HEK293 (cell line): ENCODE data around the gene EIF4EBP3.

Experiments used
- CTCF ChIA-PET: fragments of 350-600 bp; formaldehyde crosslinking; extraction: SDS; loops from one replicate; lab custom pipeline; 2021; ENCODE audit warnings: antibody characterized with exemption; lab: Yijun Ruan, JAX
- POLR2A ChIA-PET: fragments of 300-600 bp; formaldehyde crosslinking; extraction: SDS; loops from one replicate; lab custom pipeline; 2020; ENCODE audit warnings: antibody characterized with exemption, inconsistent platforms; lab: Yijun Ruan, JAX
- H3K27ac ChIP-seq: fragments of 200-500 bp; sonication (Bioruptor generic); 2 replicates; pipeline ENCODE4 v1.5.1; 2014; ENCODE audit warnings: low read depth, low read length, control low read depth, inconsistent platforms; ENCODE audit errors: extremely low read depth
- H3K36me3 ChIP-seq, 2 experiments: fragments of 200-500 bp in 1 of 2; sonication (Bioruptor generic) in 1 of 2; 1 replicate in 1 of 2; 2 replicates in 1 of 2; pipeline ENCODE4 v1.5.1; 2014 to 2017; ENCODE audit warnings: inconsistent platforms in 2 of 2, low read length in 2 of 2; ENCODE audit not compliant: control insufficient read depth in 2 of 2, insufficient read depth in 1 of 2
- H3K4me1 ChIP-seq: fragments of 200-500 bp; sonication (Bioruptor generic); 2 replicates; pipeline ENCODE4 v1.5.1; 2014; ENCODE audit warnings: mild to moderate bottlenecking, low read length, inconsistent platforms; ENCODE audit not compliant: control insufficient read depth, insufficient read depth
- H3K4me3 ChIP-seq: 2 replicates; pipeline ENCODE4 v1.5.1; 2011; ENCODE audit warnings: low read depth, mild to moderate bottlenecking, control low read depth, low read length, moderate library complexity
- H3K9me3 ChIP-seq: fragments of 200-500 bp; sonication (Bioruptor generic); 2 replicates; pipeline ENCODE4 v1.5.1; 2014; ENCODE audit warnings: low read depth, low read length, inconsistent platforms; ENCODE audit not compliant: control insufficient read depth, insufficient read depth
- HOXC10 ChIP-seq: sonication (generic); formaldehyde crosslinking; IDR thresholded peaks from 2 replicates; pipeline ENCODE4 v1.8.1; 2023; ENCODE audit warnings: mild to moderate bottlenecking, missing genetic modification reagents
- INSM2 ChIP-seq: fragments of 450-650 bp; formaldehyde crosslinking; IDR thresholded peaks from 2 replicates; pipeline ENCODE4 v1.5.1; 2016; ENCODE audit warnings: missing biosample characterization, missing genetic modification characterization
- KLF17 ChIP-seq: fragments of 450-650 bp; formaldehyde crosslinking; IDR thresholded peaks from 2 replicates; pipeline ENCODE4 v1.5.1; 2016; ENCODE audit warnings: missing biosample characterization, missing genetic modification characterization
- KLF7 ChIP-seq: fragments of 450-650 bp; formaldehyde crosslinking; IDR thresholded peaks from 2 replicates; pipeline ENCODE4 v1.5.1; 2016; ENCODE audit warnings: missing biosample characterization, missing genetic modification characterization, borderline replicate concordance
- REST ChIP-seq: fragments of 450-650 bp; formaldehyde crosslinking; IDR thresholded peaks from 2 replicates; pipeline ENCODE4 v1.5.1; 2016; ENCODE audit warnings: missing biosample characterization, missing genetic modification characterization
- SETDB1 ChIP-seq: IDR thresholded peaks from one replicate; pipeline ENCODE4 v1.6.1; 2017; ENCODE audit warnings: mild to moderate bottlenecking, low read length, moderate library complexity, mixed read lengths; ENCODE audit not compliant: insufficient read length
- TSHZ1 ChIP-seq: fragments of 450-650 bp; formaldehyde crosslinking; IDR thresholded peaks from 2 replicates; pipeline ENCODE4 v1.5.1; 2016; ENCODE audit warnings: missing biosample characterization, missing genetic modification characterization, borderline replicate concordance
- ZBTB20 ChIP-seq: fragments of 450-650 bp; formaldehyde crosslinking; IDR thresholded peaks from 2 replicates; pipeline ENCODE4 v1.5.1; 2016; ENCODE audit warnings: missing biosample characterization, missing genetic modification characterization
- ZBTB48 ChIP-seq: fragments of 450-650 bp; formaldehyde crosslinking; IDR thresholded peaks from 2 replicates; pipeline ENCODE4 v1.5.1; 2016; ENCODE audit warnings: missing biosample characterization, missing genetic modification characterization
- ZBTB6 ChIP-seq: fragments of 450-650 bp; formaldehyde crosslinking; IDR thresholded peaks from 2 replicates; pipeline ENCODE4 v1.5.1; 2017; ENCODE audit warnings: missing biosample characterization, missing genetic modification characterization
- ZNF175 ChIP-seq: fragments of 450-650 bp; formaldehyde crosslinking; IDR thresholded peaks from 2 replicates; pipeline ENCODE4 v1.5.1; 2016; ENCODE audit warnings: missing biosample characterization, missing genetic modification characterization
- ZNF239 ChIP-seq: fragments of 450-650 bp; formaldehyde crosslinking; IDR thresholded peaks from 2 replicates; pipeline ENCODE4 v1.5.1; 2016; ENCODE audit warnings: missing biosample characterization, missing genetic modification characterization
- ZNF280D ChIP-seq: fragments of 450-650 bp; formaldehyde crosslinking; IDR thresholded peaks from 2 replicates; pipeline ENCODE4 v1.5.1; 2016; ENCODE audit warnings: missing biosample characterization, missing genetic modification characterization
- ZNF335 ChIP-seq: fragments of 450-650 bp; formaldehyde crosslinking; conservative IDR thresholded peaks from 2 replicates; pipeline ENCODE4 v1.5.1; 2016; ENCODE audit warnings: missing biosample characterization, missing genetic modification characterization
- ZNF362 ChIP-seq: fragments of 450-650 bp; formaldehyde crosslinking; IDR thresholded peaks from 2 replicates; pipeline ENCODE4 v1.5.1; 2016; ENCODE audit warnings: missing biosample characterization, missing genetic modification characterization
- ZNF585B ChIP-seq: fragments of 450-650 bp; formaldehyde crosslinking; IDR thresholded peaks from 2 replicates; pipeline ENCODE4 v1.5.1; 2016; ENCODE audit warnings: missing biosample characterization, missing genetic modification characterization
- ZNF629 ChIP-seq: fragments of 450-650 bp; formaldehyde crosslinking; IDR thresholded peaks from 2 replicates; pipeline ENCODE4 v1.5.1; 2017; ENCODE audit warnings: missing biosample characterization, missing genetic modification characterization
- ZNF791 ChIP-seq: fragments of 450-650 bp; formaldehyde crosslinking; IDR thresholded peaks from 2 replicates; pipeline ENCODE4 v1.5.1; 2016; ENCODE audit warnings: missing biosample characterization, missing genetic modification characterization

The EIF4EBP3 gene

GRCh38 chr5:140565024-140565779 lies 17.7 kb downstream of the EIF4EBP3 start:
- Histone ChIP-seq H3K4me1 (0 out of 2 replicates have a peak, but pooled peaks cover 3% of the 10 kb centered on the region), H3K27ac (peak overlapping the region; percentile 35; the same call in 1 of the 2 replicates), H3K36me3 (peaks cover 6 to 56% of the 10 kb centered on the region in 2 experiments; a peak in 2 of 3 replicates), H3K4me3 (peak overlapping the region; percentile 86), H3K9me3 (no peaks in the 10 kb centered on the region)
- no peak for TF ChIP-seq INSM2 (tag by site-specific recombination)
- no peak for TF ChIP-seq SETDB1
- TF ChIP-seq REST (tag by site-specific recombination): 0 out of 2 replicates have a peak, but pooled peaks have one; percentile 27
- TF ChIP-seq ZNF629: no peak
- TF ChIP-seq ZNF175 (tag by site-specific recombination): no peak
- TF ChIP-seq ZBTB48 (tag by site-specific recombination): 0 out of 2 replicates have a peak, but pooled peaks have one; percentile 25
- no peak for TF ChIP-seq ZNF362
- no peak for TF ChIP-seq ZNF585B (tag by site-specific recombination)
- no peak for TF ChIP-seq HOXC10
- TF ChIP-seq KLF7 (tag by site-specific recombination): 0 out of 2 replicates have a peak, but pooled peaks have one; percentile 6
- no peak for TF ChIP-seq ZBTB6 (tag by site-specific recombination)
- no peak for TF ChIP-seq KLF17 (tag by site-specific recombination)
- TF ChIP-seq ZNF791 (tag by site-specific recombination): no peak
- TF ChIP-seq ZNF280D (tag by site-specific recombination): 0 out of 2 replicates have a peak, but pooled peaks have one; percentile 37
- no peak for TF ChIP-seq ZNF239
- peak; percentile 73 for TF ChIP-seq ZBTB20 (tag by site-specific recombination)
- TF ChIP-seq TSHZ1: no peak
- peak; percentile 95 for TF ChIP-seq ZNF335 (tag by site-specific recombination)
- ChIA-PET CTCF (interaction anchor here (0.5 to 1.1 kb wide), 4 partner anchors 9 to 325 kb away, joined by 3 to 8 read pairs (median 4); no protein-coding TSS in a partner anchor), POLR2A (interaction anchor here (1.0 to 2.6 kb wide), 4 partner anchors 8 to 164 kb away, joined by 3 to 14 read pairs (median 4); partner anchors contain the start of genes ANKHD1, IK, NDUFA2 and SRA1)
